Left ventricle myocardium superior (tissue), 1 donor: ENCODE data around the gene LARP7. TPM values are rescaled to one million over a fixed set of nuclear protein-coding genes. Genes with fewer than 3 reads are reported as not detected.
"Not testable (repeated sequence)": the region's sequence is repeated elsewhere in the genome, so short reads cannot be mapped to it uniquely, and the experiment has no call there.

ENCODE experiments used
- ATAC-seq: fragments of 200-7000 bp; cut with Tn5 transposase; one replicate; pipeline ENCODE4 v1.9.1; 2020; ENCODE audit warnings: mild to moderate bottlenecking, moderate library complexity
- DNase-seq: peaks from one replicate; pipeline ENCODE4 v3.0.0-alpha.2; 2020
- intact Hi-C: fragments of 100-400 bp; cut with micrococcal nuclease; formaldehyde crosslinking; loops from one replicate; pipeline ENCODE4 v1.11.0; 2022
- long read RNA-seq: library from polyadenylated mRNA; unstranded; transcript quantifications from one replicate; pipeline ENCODE4 v2.0.0, GENCODE V29; 2021
- total RNA-seq: library from RNA; stranded (reverse); fragmentation: NEBNext Ultra II Directional; extraction: Animal tissue kit (Norgen Biotek cat#: 25700); gene quantifications from one replicate; pipeline ENCODE4 v1.2.1, GENCODE V29; 2021
- donor health status: DM: no; HTN: yes; CAD: no; lungs with severe emphysema.

Gene LARP7
- 64.1 TPM for total RNA-seq
- long read RNA-seq, transcript LARP7-201 (13 exons, 2,164 nt) = minor isoform, 8 of 58 reads
- long read RNA-seq, transcript LARP7-202 (13 exons, 2,286 nt) = major isoform, 10 of 58 reads
- long read RNA-seq, partial matches to known transcripts = 28 of 58 reads
- long read RNA-seq, other reads (novel, unspliced or antisense) = 9 of 58 reads

- peak; percentile 97 for ATAC-seq
- peak; percentile 99 for DNase-seq
- intact Hi-C loops = no loop called here
These were observed at the start of gene LARP7, which contains the start of gene ZGRF1 for GRCh38 chr4:112636688-112637551. Gene LARP7, plus strand, starts transcription at chr4:112637143. Its CDS starts 7,527 bp downstream, at chr4:112644670. Gene ZGRF1, minus strand, starts transcription at chr4:112636909. Its CDS starts 3,733 bp downstream, at chr4:112633176.

GRCh38 chr4:112589206-112589605, 47.7 kb upstream of the LARP7 start:
- no peak for ATAC-seq
- intact Hi-C loops = no loop called here
- DNase-seq = no peak

GRCh38 chr4:112591593-112591992, 45.4 kb upstream of the LARP7 start:
- ATAC-seq = peak; percentile 57
- intact Hi-C loops = no loop called here

GRCh38 chr4:112592717-112593116, 44.2 kb upstream of the LARP7 start:
- DNase-seq = no peak
- intact Hi-C loops = no loop called here
- no peak for ATAC-seq

More at GRCh38 chr4:112591593-112591992, 45.4 kb upstream of the LARP7 start:
- no peak for DNase-seq

- no peak for DNase-seq
- no peak for ATAC-seq
- intact Hi-C loops = no loop called here
These were observed 43.4 kb upstream of the LARP7 start for GRCh38 chr4:112593438-112594133.

- ATAC-seq (no peak), DNase-seq (no peak)
- intact Hi-C loops = no loop called here
These were observed 42.0 kb upstream of the LARP7 start for GRCh38 chr4:112594993-112595392.

- peak; percentile 75 for ATAC-seq
- DNase-seq = no peak
- intact Hi-C loops = no loop called here
These were observed 32.4 kb upstream of the LARP7 start for GRCh38 chr4:112604589-112604988.

GRCh38 chr4:112612814-112613213, 24.1 kb upstream of the LARP7 start:
- DNase-seq, intact Hi-C loops, ATAC-seq: not testable (repeated sequence)

- ATAC-seq (no peak), DNase-seq (no peak)
- intact Hi-C loops = no loop called here
These were observed 20.0 kb upstream of the LARP7 start for GRCh38 chr4:112616984-112617383.

- no peak for DNase-seq
- ATAC-seq = peak; percentile 67
- intact Hi-C loops = no loop called here
These were observed 10.7 kb upstream of the LARP7 start for GRCh38 chr4:112626228-112626627.

GRCh38 chr4:112633477-112634235, 3.3 kb upstream of the LARP7 start:
- intact Hi-C loops = loop anchor here (5.0 kb wide), 2 partner anchors 134 to 309 kb away; no protein-coding TSS in a partner anchor
- ATAC-seq (no peak), DNase-seq (no peak)

- intact Hi-C loops = no loop called here
- ATAC-seq = peak; percentile 1
These were observed 566 bp downstream of the LARP7 start for GRCh38 chr4:112637552-112637866.

GRCh38 chr4:112642526-112642925, 5.6 kb downstream of the LARP7 start:
- DNase-seq (no peak), ATAC-seq (no peak)
- intact Hi-C loops = no loop called here

More at GRCh38 chr4:112637552-112637866, 566 bp downstream of the LARP7 start:
- no peak for DNase-seq

GRCh38 chr4:112644595-112645535, 7.9 kb downstream of the LARP7 start:
- intact Hi-C loops, ATAC-seq: not testable (repeated sequence)

GRCh38 chr4:112645541-112646329, 8.8 kb downstream of the LARP7 start:
- intact Hi-C loops = no loop called here
- ATAC-seq (no peak), DNase-seq (no peak)

More at GRCh38 chr4:112644595-112645535, 7.9 kb downstream of the LARP7 start:
- not testable (repeated sequence) for DNase-seq

GRCh38 chr4:112646632-112647537, 9.9 kb downstream of the LARP7 start:
- ATAC-seq (no peak), DNase-seq (no peak)
- intact Hi-C loops = no loop called here
